ENCODE data around the gene KDM4D. TPM values are rescaled to one million over a fixed set of nuclear protein-coding genes. Genes with fewer than 3 reads are reported as not detected.
"Not testable (repeated sequence)": the region's sequence is repeated elsewhere in the genome, so short reads cannot be mapped to it uniquely, and the experiment has no call there.

Gene KDM4D
- total RNA-seq, 1 donor from 2014 or later: 3.2 TPM

GRCh38 chr11:95011376-95011775 is 37.9 kb downstream of the KDM4D start:
- peaks cover 2% of the 10 kb centered on the region for H3K36me3 Mint-ChIP-seq (ENCODE audit: low read depth)
- no peak for TF ChIP-seq CTCF (conservative IDR thresholded peaks at IDR 0.05)
- no peaks in the 10 kb centered on the region for H3K27me3 Mint-ChIP-seq (ENCODE audit: low read depth)
- no peak overlapping the region for H3K27ac Mint-ChIP-seq (ENCODE audit: unreplicated experiment)
- no peak overlapping the region for H3K4me3 Mint-ChIP-seq
- DNase-seq (ENCODE audit: low read depth, low spot score): no peak
- H3K4me1 Mint-ChIP-seq: peaks cover 2% of the 10 kb centered on the region
- H3K9me3 Mint-ChIP-seq: peaks cover 4% of the 10 kb centered on the region

- Mint-ChIP-seq H3K4me1 (peaks cover 5% of the 10 kb centered on the region), H3K27ac (ENCODE audit: unreplicated experiment) (no peak overlapping the region), H3K9me3 (no peaks in the 10 kb centered on the region), H3K36me3 (ENCODE audit: low read depth) (no peaks in the 10 kb centered on the region), H3K4me3 (no peak overlapping the region), H3K27me3 (ENCODE audit: low read depth) (no peaks in the 10 kb centered on the region)
- no peak for TF ChIP-seq CTCF (conservative IDR thresholded peaks at IDR 0.05)
- DNase-seq (ENCODE audit: low read depth, low spot score): no peak
Measured at GRCh38 chr11:95014184-95014821, 40.8 kb downstream of the KDM4D start.

GRCh38 chr11:95016139-95016538 is 42.6 kb downstream of the KDM4D start:
- peaks cover 5% of the 10 kb centered on the region for H3K4me1 Mint-ChIP-seq
- H3K27ac Mint-ChIP-seq (ENCODE audit: unreplicated experiment): no peak overlapping the region
- H3K36me3 Mint-ChIP-seq (ENCODE audit: low read depth): no peaks in the 10 kb centered on the region
- TF ChIP-seq CTCF (conservative IDR thresholded peaks at IDR 0.05): no peak
- no peaks in the 10 kb centered on the region for H3K9me3 Mint-ChIP-seq
- DNase-seq (ENCODE audit: low read depth, low spot score): no peak
- no peak overlapping the region for H3K4me3 Mint-ChIP-seq
- no peaks in the 10 kb centered on the region for H3K27me3 Mint-ChIP-seq (ENCODE audit: low read depth)

- H3K4me3 Mint-ChIP-seq; H3K27ac Mint-ChIP-seq (ENCODE audit: unreplicated experiment); H3K9me3 Mint-ChIP-seq; H3K4me1 Mint-ChIP-seq; H3K27me3 Mint-ChIP-seq (ENCODE audit: low read depth); DNase-seq (ENCODE audit: low read depth, low spot score); H3K36me3 Mint-ChIP-seq (ENCODE audit: low read depth): not testable (repeated sequence)
Measured at GRCh38 chr11:95021468-95021867, 48.0 kb downstream of the KDM4D start.

- H3K36me3 Mint-ChIP-seq (ENCODE audit: low read depth): no peaks in the 10 kb centered on the region
- no peak for TF ChIP-seq CTCF (conservative IDR thresholded peaks at IDR 0.05)
- peaks cover 4% of the 10 kb centered on the region for H3K9me3 Mint-ChIP-seq
- no peak within 1 kb of the TSS for H3K27ac Mint-ChIP-seq (ENCODE audit: unreplicated experiment)
- DNase-seq (ENCODE audit: low read depth, low spot score): no peak
- H3K4me1 Mint-ChIP-seq: no peaks in the 10 kb centered on the region
- H3K4me3 Mint-ChIP-seq: no peak within 1 kb of the TSS
- H3K27me3 Mint-ChIP-seq (ENCODE audit: low read depth): no peaks in the 10 kb centered on the region
Measured at GRCh38 chr11:95024958-95025357, 51.4 kb downstream of the KDM4D start, which contains the start of gene KDM4E. Gene KDM4E (plus strand): TSS chr11:95025258. CDS start chr11:95025558, 300 bp downstream.

GRCh38 chr11:95025594-95025993 is 52.1 kb downstream of the KDM4D start:
- DNase-seq (ENCODE audit: low read depth, low spot score); H3K27me3 Mint-ChIP-seq (ENCODE audit: low read depth); H3K4me3 Mint-ChIP-seq; H3K27ac Mint-ChIP-seq (ENCODE audit: unreplicated experiment); H3K36me3 Mint-ChIP-seq (ENCODE audit: low read depth); H3K4me1 Mint-ChIP-seq; H3K9me3 Mint-ChIP-seq: not testable (repeated sequence)

Measured in neural crest cell (in vitro differentiated cells).